Panc1 (cell line): Measurements from ENCODE around the gene DIAPH3.

Experiments
- POLR2AphosphoS5 ChIP-seq: IDR thresholded peaks from 2 replicates; pipeline ENCODE4 v1.6.1; 2012; ENCODE audit warnings: mild to moderate bottlenecking, low read depth, low read length, moderate library complexity
- TF ChIP-seq, protein P1 (sequence below): fragments of 450-650 bp; IDR thresholded peaks from 2 replicates; pipeline ENCODE4 v1.5.1; 2017; ENCODE audit warnings: mild to moderate bottlenecking

DNA sequence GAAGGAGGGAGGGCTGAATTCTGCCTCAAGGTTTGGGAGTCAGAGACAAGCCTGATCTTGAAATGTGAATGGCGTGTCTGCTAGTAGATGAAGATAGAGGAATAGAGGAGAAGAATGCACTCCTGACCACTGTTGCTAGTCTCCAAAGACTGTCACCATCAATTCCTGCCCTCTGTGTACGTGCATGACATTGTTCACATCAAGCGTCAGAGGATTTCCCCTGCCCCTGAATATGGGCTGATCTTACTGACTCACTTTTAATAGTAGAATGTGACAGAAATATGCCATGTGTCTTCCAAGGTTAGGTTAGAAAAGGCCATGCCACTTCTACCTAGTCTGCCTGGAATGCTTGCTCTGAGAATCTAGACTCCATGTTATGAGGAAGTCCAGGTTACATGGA, 538.6 kb downstream of the DIAPH3 start:
- TF ChIP-seq, protein P1, sequence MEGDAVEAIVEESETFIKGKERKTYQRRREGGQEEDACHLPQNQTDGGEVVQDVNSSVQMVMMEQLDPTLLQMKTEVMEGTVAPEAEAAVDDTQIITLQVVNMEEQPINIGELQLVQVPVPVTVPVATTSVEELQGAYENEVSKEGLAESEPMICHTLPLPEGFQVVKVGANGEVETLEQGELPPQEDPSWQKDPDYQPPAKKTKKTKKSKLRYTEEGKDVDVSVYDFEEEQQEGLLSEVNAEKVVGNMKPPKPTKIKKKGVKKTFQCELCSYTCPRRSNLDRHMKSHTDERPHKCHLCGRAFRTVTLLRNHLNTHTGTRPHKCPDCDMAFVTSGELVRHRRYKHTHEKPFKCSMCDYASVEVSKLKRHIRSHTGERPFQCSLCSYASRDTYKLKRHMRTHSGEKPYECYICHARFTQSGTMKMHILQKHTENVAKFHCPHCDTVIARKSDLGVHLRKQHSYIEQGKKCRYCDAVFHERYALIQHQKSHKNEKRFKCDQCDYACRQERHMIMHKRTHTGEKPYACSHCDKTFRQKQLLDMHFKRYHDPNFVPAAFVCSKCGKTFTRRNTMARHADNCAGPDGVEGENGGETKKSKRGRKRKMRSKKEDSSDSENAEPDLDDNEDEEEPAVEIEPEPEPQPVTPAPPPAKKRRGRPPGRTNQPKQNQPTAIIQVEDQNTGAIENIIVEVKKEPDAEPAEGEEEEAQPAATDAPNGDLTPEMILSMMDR, result no peak
- no peak for TF ChIP-seq POLR2AphosphoS5
